ENCODE measurements around the gene DENND1B. TPM values are rescaled to one million over a fixed set of nuclear protein-coding genes. Genes with fewer than 3 reads are reported as not detected.
"Not testable (repeated sequence)": the region's sequence is repeated elsewhere in the genome, so short reads cannot be mapped to it uniquely, and the experiment has no call there.

The DENND1B gene
- total RNA-seq, 2 donors from 2014 or later, result 12.2 to 17.1 TPM

GRCh38 chr1:197773856-197774255, 1.4 kb downstream of the DENND1B start:
- Mint-ChIP-seq H3K27ac (peak overlapping the region; percentile 88), H3K9me3 (no peaks in the 10 kb centered on the region), H3K27me3 (no peaks in the 10 kb centered on the region), H3K4me3 (peak overlapping the region; percentile 88), H3K36me3 (ENCODE audit: low read depth) (peaks cover 16% of the 10 kb centered on the region), H3K4me1 (peaks cover 39% of the 10 kb centered on the region)
- ATAC-seq (replicated peaks), result no peak

DNA sequence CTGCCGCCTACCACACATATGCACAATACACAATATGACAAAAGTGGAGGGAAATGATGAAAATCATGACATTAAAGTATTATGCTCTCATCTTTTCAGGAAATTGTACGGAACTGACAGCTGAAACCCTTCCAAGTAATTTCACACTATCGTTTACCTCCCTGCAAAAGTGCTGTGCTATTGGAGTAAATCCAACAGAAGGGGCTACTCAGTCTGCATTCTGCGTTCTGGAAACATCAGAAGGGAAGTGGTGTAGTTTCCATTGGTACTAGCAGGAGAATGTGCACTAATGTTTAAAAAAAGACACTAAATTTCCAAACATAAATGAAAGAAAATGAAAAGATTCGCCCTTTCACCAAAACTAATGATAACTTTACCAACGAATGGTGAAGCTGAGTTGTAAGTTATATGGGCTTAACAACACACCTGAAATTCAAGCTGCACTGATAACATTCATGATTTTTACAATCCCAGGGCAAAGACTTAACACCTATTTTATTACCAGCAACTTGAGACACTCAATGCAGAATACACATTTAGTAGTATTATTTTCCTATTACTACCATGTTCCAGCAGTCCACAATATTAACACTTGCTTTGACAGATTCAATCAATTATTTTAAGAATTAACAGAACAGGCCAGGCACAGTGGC, 3.2 kb downstream of the DENND1B start:
- Mint-ChIP-seq H3K27ac (no peak overlapping the region), H3K27me3 (no peaks in the 10 kb centered on the region), H3K9me3 (no peaks in the 10 kb centered on the region), H3K4me3 (peak overlapping the region; percentile 88), H3K4me1 (peaks cover 37% of the 10 kb centered on the region), H3K36me3 (ENCODE audit: low read depth) (peaks cover 22% of the 10 kb centered on the region)
- no peak for ATAC-seq (replicated peaks)

DNA sequence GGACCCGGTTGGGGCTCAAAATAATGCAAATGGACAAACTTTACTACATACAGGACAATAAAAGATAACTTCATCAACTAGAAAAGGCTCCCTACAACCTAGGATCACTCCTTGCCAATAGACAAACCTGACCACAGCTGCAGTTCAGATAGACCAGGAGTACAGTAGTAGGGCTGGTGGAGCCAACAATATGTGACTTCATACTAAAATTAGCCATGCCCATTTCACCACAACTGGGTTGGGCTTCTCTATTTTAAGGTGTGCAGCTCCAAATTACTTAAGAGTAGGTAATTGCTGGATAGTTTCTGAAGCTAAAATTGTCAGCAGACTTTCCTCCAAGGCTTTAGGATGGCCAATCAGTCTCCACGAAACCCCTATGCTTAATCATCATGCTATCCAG, 3.9 kb downstream of the DENND1B start:
- H3K9me3 Mint-ChIP-seq, result no peaks in the 10 kb centered on the region
- no peaks in the 10 kb centered on the region for H3K27me3 Mint-ChIP-seq
- ATAC-seq (replicated peaks), result no peak
- H3K36me3 Mint-ChIP-seq (ENCODE audit: low read depth), result peaks cover 25% of the 10 kb centered on the region
- peaks cover 38% of the 10 kb centered on the region for H3K4me1 Mint-ChIP-seq
- H3K27ac Mint-ChIP-seq, result no peak overlapping the region
- peak overlapping the region; percentile 88 for H3K4me3 Mint-ChIP-seq

- Mint-ChIP-seq H3K36me3 (ENCODE audit: low read depth) (peaks cover 25% of the 10 kb centered on the region), H3K27me3 (no peaks in the 10 kb centered on the region), H3K4me1 (peaks cover 39% of the 10 kb centered on the region), H3K27ac (no peak overlapping the region), H3K4me3 (no peak overlapping the region), H3K9me3 (no peaks in the 10 kb centered on the region)
- ATAC-seq (replicated peaks), result no peak
These were observed 5.0 kb downstream of the DENND1B start for GRCh38 chr1:197770243-197770642.

DNA sequence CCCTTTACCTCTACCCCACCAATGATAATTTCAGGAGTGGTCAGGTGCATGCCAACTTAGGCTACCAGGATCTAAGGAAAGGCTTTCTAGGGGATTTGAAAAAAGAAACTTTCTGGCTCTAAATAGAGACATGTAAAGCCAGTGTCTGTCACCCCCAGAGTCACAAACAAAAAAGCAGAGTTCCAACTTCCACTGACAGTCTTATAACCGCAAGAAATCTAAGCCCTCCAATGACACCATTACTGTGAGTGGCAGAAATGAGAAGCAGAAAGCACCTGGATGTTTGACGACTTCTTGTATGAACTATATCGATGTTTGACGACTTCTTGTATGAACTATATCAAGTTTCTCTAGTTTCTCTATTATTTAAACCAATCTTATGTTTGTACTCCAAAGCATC, 6.0 kb downstream of the DENND1B start:
- H3K27me3 Mint-ChIP-seq, result no peaks in the 10 kb centered on the region
- peak overlapping the region; percentile 74 for H3K4me3 Mint-ChIP-seq
- H3K9me3 Mint-ChIP-seq, result no peaks in the 10 kb centered on the region
- H3K4me1 Mint-ChIP-seq, result peaks cover 39% of the 10 kb centered on the region
- peaks cover 25% of the 10 kb centered on the region for H3K36me3 Mint-ChIP-seq (ENCODE audit: low read depth)
- H3K27ac Mint-ChIP-seq, result peak overlapping the region; percentile 22
- ATAC-seq (replicated peaks), result no peak

GRCh38 chr1:197768014-197768805, 7.1 kb downstream of the DENND1B start:
- no peaks in the 10 kb centered on the region for H3K9me3 Mint-ChIP-seq
- peak; percentile 23 for ATAC-seq (replicated peaks)
- H3K4me3 Mint-ChIP-seq, result peak overlapping the region; percentile 74
- H3K4me1 Mint-ChIP-seq, result peaks cover 39% of the 10 kb centered on the region
- H3K36me3 Mint-ChIP-seq (ENCODE audit: low read depth), result peaks cover 25% of the 10 kb centered on the region
- no peaks in the 10 kb centered on the region for H3K27me3 Mint-ChIP-seq
- H3K27ac Mint-ChIP-seq, result peak overlapping the region; percentile 66

- ATAC-seq (replicated peaks), result peak; percentile 21
- H3K9me3 Mint-ChIP-seq, result no peaks in the 10 kb centered on the region
- H3K27ac Mint-ChIP-seq, result peak overlapping the region; percentile 1
- H3K36me3 Mint-ChIP-seq (ENCODE audit: low read depth), result peaks cover 9% of the 10 kb centered on the region
- H3K4me1 Mint-ChIP-seq, result peaks cover 30% of the 10 kb centered on the region
- H3K4me3 Mint-ChIP-seq, result peak overlapping the region; percentile 1
- H3K27me3 Mint-ChIP-seq, result no peaks in the 10 kb centered on the region
These were observed 11.5 kb downstream of the DENND1B start for GRCh38 chr1:197763769-197764168.

- peak overlapping the region; percentile 1 for H3K4me3 Mint-ChIP-seq
- H3K36me3 Mint-ChIP-seq (ENCODE audit: low read depth), result peaks cover 9% of the 10 kb centered on the region
- no peaks in the 10 kb centered on the region for H3K9me3 Mint-ChIP-seq
- H3K4me1 Mint-ChIP-seq, result peaks cover 26% of the 10 kb centered on the region
- peak overlapping the region; percentile 1 for H3K27ac Mint-ChIP-seq
- ATAC-seq (replicated peaks), result no peak
- H3K27me3 Mint-ChIP-seq, result no peaks in the 10 kb centered on the region
These were observed 12.0 kb downstream of the DENND1B start for GRCh38 chr1:197763307-197763706.

DNA sequence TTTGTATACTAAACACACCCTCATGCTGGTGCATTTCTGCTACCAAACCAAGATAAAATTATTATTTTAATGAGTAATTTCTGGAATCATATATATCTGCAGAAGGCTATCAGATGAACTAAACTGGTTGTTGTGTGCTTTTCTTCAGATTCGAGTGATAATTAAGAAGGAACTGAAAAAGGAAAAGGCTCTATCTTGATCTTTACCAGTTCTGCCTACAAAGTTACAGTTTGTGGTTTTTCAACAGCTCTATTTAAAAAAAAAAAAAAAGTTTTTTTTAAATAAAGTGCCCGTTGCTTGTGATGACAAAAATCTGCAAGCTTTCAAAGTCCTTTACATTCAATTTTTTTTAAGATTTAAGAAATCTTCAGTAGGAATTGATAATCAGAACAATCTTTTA, 13.6 kb downstream of the DENND1B start:
- no peak for ATAC-seq (replicated peaks)
- H3K4me1 Mint-ChIP-seq, result peaks cover 16% of the 10 kb centered on the region
- peak overlapping the region; percentile 48 for H3K4me3 Mint-ChIP-seq

DNA sequence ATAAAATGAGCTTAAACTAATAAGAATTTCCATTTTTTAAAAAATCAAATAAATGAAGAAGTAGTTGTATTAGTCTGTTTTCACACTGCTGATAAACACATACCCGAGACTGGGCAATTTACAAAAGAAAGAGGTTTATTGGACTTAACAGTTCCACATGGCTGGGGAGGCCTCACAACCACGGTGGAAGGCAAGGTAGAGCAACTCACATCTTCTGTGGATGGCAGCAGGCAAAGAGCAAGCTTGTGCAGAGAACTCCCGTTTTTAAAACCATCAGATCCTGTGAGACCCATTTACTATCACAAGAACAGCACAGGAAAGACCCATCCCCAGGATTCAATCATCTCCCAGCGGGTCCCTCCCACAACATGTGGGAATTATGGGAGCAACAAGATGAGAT, 19.7 kb downstream of the DENND1B start:
- H3K36me3 Mint-ChIP-seq (ENCODE audit: low read depth), result peaks cover 12% of the 10 kb centered on the region
- H3K4me3 Mint-ChIP-seq; H3K27ac Mint-ChIP-seq; ATAC-seq (replicated peaks); H3K9me3 Mint-ChIP-seq; H3K27me3 Mint-ChIP-seq; H3K4me1 Mint-ChIP-seq: not testable (repeated sequence)

More for the DNA sequence above, 13.6 kb downstream of the DENND1B start:
- no peak overlapping the region for H3K27ac Mint-ChIP-seq
- no peaks in the 10 kb centered on the region for H3K9me3 Mint-ChIP-seq
- no peaks in the 10 kb centered on the region for H3K36me3 Mint-ChIP-seq (ENCODE audit: low read depth)
- H3K27me3 Mint-ChIP-seq, result no peaks in the 10 kb centered on the region

DNA sequence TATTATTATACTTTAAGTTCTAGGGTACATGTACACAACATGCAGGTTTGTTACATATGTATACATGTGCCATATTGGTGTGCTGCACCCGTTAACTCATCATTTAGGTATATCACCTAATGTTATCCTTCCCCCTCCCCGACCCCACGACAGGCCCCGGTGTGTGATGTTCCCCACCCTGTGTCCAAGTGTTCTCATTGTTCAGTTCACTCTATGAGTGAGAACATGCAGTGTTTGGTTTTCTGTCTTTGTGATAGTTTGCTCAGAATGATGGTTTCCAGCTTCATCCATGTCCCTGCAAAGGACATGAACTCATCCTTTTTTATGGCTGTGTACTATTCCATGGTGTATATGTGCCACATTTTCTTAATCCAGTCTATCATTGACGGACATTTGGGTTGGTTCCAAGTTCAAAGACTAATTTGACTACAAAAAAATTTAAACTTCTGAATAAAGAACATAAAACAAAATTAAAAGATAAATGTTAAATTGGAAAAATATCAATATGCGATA, 22.6 kb downstream of the DENND1B start:
- H3K36me3 Mint-ChIP-seq (ENCODE audit: low read depth), result peaks cover 12% of the 10 kb centered on the region

GRCh38 chr1:197750366-197750765, 24.9 kb downstream of the DENND1B start:
- peaks cover 12% of the 10 kb centered on the region for H3K36me3 Mint-ChIP-seq (ENCODE audit: low read depth)
- no peak for ATAC-seq (replicated peaks)
- H3K4me1 Mint-ChIP-seq, result peaks cover 15% of the 10 kb centered on the region
- peak overlapping the region; percentile 69 for H3K27ac Mint-ChIP-seq
- no peaks in the 10 kb centered on the region for H3K27me3 Mint-ChIP-seq
- H3K9me3 Mint-ChIP-seq, result no peaks in the 10 kb centered on the region
- H3K4me3 Mint-ChIP-seq, result no peak overlapping the region

More for the DNA sequence above, 22.6 kb downstream of the DENND1B start:
- H3K27ac Mint-ChIP-seq; H3K4me3 Mint-ChIP-seq; H3K27me3 Mint-ChIP-seq; ATAC-seq (replicated peaks); H3K9me3 Mint-ChIP-seq: not testable (repeated sequence)
- peaks cover 20% of the 10 kb centered on the region for H3K4me1 Mint-ChIP-seq

GRCh38 chr1:197745911-197746310, 29.4 kb downstream of the DENND1B start:
- no peaks in the 10 kb centered on the region for H3K9me3 Mint-ChIP-seq
- H3K4me3 Mint-ChIP-seq, result no peak overlapping the region
- H3K27ac Mint-ChIP-seq, result no peak overlapping the region
- no peaks in the 10 kb centered on the region for H3K27me3 Mint-ChIP-seq
- no peaks in the 10 kb centered on the region for H3K36me3 Mint-ChIP-seq (ENCODE audit: low read depth)
- peaks cover 15% of the 10 kb centered on the region for H3K4me1 Mint-ChIP-seq
- ATAC-seq (replicated peaks), result no peak

- ATAC-seq (replicated peaks), result no peak
- H3K27me3 Mint-ChIP-seq, result no peaks in the 10 kb centered on the region
- no peak overlapping the region for H3K4me3 Mint-ChIP-seq
- no peak overlapping the region for H3K27ac Mint-ChIP-seq
- H3K9me3 Mint-ChIP-seq, result no peaks in the 10 kb centered on the region
- no peaks in the 10 kb centered on the region for H3K36me3 Mint-ChIP-seq (ENCODE audit: low read depth)
- H3K4me1 Mint-ChIP-seq, result peaks cover 6% of the 10 kb centered on the region
These were observed 30.3 kb downstream of the DENND1B start for GRCh38 chr1:197744979-197745378.

DNA sequence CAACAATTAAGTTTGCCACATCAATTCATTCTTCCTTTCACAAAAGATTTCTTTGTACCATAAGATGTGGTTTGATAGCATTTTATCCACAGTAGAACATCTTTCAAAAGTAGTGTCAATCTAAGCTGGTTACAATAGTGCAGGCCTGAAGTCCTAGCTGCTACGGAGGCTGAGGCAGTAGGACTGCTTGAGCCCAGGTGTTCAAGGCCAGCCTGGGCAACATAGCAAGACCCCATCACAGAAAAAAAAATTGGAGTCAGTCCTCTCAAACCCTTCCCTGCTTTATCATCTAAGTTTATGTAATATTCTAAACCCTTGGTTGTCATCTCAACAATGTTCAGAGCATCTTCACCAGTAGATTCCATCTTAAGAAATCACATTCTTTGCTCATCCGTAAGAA, 31.7 kb downstream of the DENND1B start:
- no peak for ATAC-seq (replicated peaks)
- no peaks in the 10 kb centered on the region for H3K36me3 Mint-ChIP-seq (ENCODE audit: low read depth)
- H3K27me3 Mint-ChIP-seq, result no peaks in the 10 kb centered on the region
- no peak overlapping the region for H3K27ac Mint-ChIP-seq
- H3K4me3 Mint-ChIP-seq, result no peak overlapping the region
- H3K9me3 Mint-ChIP-seq, result no peaks in the 10 kb centered on the region
- peaks cover 4% of the 10 kb centered on the region for H3K4me1 Mint-ChIP-seq
